H9 (cell line): Measurements from ENCODE around the gene MADCAM1. TPM values are rescaled to one million over a fixed set of nuclear protein-coding genes. Genes with fewer than 3 reads are reported as not detected.

Experiments used
- DNase-seq: peaks from one replicate; pipeline ENCODE4 v3.0.0-alpha.2; 2017
- H2AFZ ChIP-seq: one replicate; pipeline ENCODE4 v1.6.1; 2013; ENCODE audit warnings: mild to moderate bottlenecking, low read length, control low read depth, moderate library complexity
- H2AK5ac ChIP-seq: 2 replicates; pipeline ENCODE4 v1.6.1; 2013; ENCODE audit warnings: low read length, control low read depth, mixed read lengths; ENCODE audit not compliant: insufficient read length
- H2BK120ac ChIP-seq: one replicate; pipeline ENCODE4 v1.6.1; 2013; ENCODE audit warnings: low read depth, mild to moderate bottlenecking, low read length, control low read depth, inconsistent platforms; ENCODE audit not compliant: poor library complexity, severe bottlenecking
- H2BK12ac ChIP-seq: 2 replicates; pipeline ENCODE4 v1.6.1; 2013; ENCODE audit warnings: low read length, control low read depth, mixed read lengths, low read depth; ENCODE audit not compliant: insufficient read length
- H2BK15ac ChIP-seq: 2 replicates; pipeline ENCODE4 v1.6.1; 2013; ENCODE audit warnings: low read depth, low read length, control low read depth
- H2BK20ac ChIP-seq: one replicate; pipeline ENCODE4 v1.6.1; 2013; ENCODE audit warnings: low read depth, mild to moderate bottlenecking, low read length, control low read depth, inconsistent platforms; ENCODE audit not compliant: poor library complexity, severe bottlenecking
- H2BK5ac ChIP-seq: 2 replicates; pipeline ENCODE4 v1.6.1; 2013; ENCODE audit warnings: low read length, control low read depth, mixed read lengths; ENCODE audit not compliant: insufficient read length
- H3K14ac ChIP-seq: 2 replicates; pipeline ENCODE4 v1.6.1; 2013; ENCODE audit warnings: low read length, control low read depth; ENCODE audit not compliant: insufficient read depth
- H3K18ac ChIP-seq: 2 replicates; pipeline ENCODE4 v1.6.1; 2013; ENCODE audit warnings: low read depth, mild to moderate bottlenecking, mixed read lengths, low read length, control low read depth; ENCODE audit not compliant: insufficient read length
- H3K23ac ChIP-seq: 2 replicates; pipeline ENCODE4 v1.6.1; 2013; ENCODE audit warnings: low read length, control low read depth, mixed read lengths, low read depth; ENCODE audit not compliant: insufficient read length
- H3K23me2 ChIP-seq: 2 replicates; pipeline ENCODE4 v1.6.1; 2013; ENCODE audit warnings: low read depth, mild to moderate bottlenecking, mixed read lengths, low read length, control low read depth; ENCODE audit not compliant: insufficient read length, poor library complexity, severe bottlenecking
- H3K27ac ChIP-seq: 2 replicates; pipeline ENCODE4 v1.5.1; 2013; ENCODE audit warnings: low read length, control low read depth, mixed read lengths, low read depth; ENCODE audit not compliant: insufficient read length
- H3K27me3 ChIP-seq: 2 replicates; pipeline ENCODE4 v1.6.1; 2013; ENCODE audit warnings: low read length, control low read depth, inconsistent platforms; ENCODE audit not compliant: insufficient read depth
- H3K4ac ChIP-seq: 2 replicates; pipeline ENCODE4 v1.6.1; 2013; ENCODE audit warnings: low read depth, mild to moderate bottlenecking, control low read depth, inconsistent platforms, low read length, moderate library complexity
- H3K4me1 ChIP-seq: 2 replicates; pipeline ENCODE4 v1.6.1; 2013; ENCODE audit warnings: low read length, control low read depth, inconsistent platforms; ENCODE audit not compliant: insufficient read depth
- H3K4me2 ChIP-seq: 2 replicates; pipeline ENCODE4 v1.6.1; 2013; ENCODE audit warnings: low read length, control low read depth, mixed read lengths; ENCODE audit not compliant: insufficient read length, insufficient read depth
- H3K56ac ChIP-seq: 2 replicates; pipeline ENCODE4 v1.6.1; 2013; ENCODE audit warnings: low read depth, mild to moderate bottlenecking, mixed read lengths, low read length, control low read depth; ENCODE audit not compliant: insufficient read length
- H3K79me1 ChIP-seq: 2 replicates; pipeline ENCODE4 v1.6.1; 2013; ENCODE audit warnings: low read depth, mild to moderate bottlenecking, moderate library complexity, low read length, control low read depth, inconsistent platforms; ENCODE audit not compliant: insufficient read depth, poor library complexity, severe bottlenecking
- H3K79me2 ChIP-seq: 2 replicates; pipeline ENCODE4 v1.6.1; 2013; ENCODE audit warnings: low read length, control low read depth, inconsistent platforms; ENCODE audit not compliant: insufficient read depth
- H3K9ac ChIP-seq: 2 replicates; pipeline ENCODE4 v1.6.1; 2013; ENCODE audit warnings: low read length, control low read depth, mixed read lengths; ENCODE audit not compliant: insufficient read length; ENCODE audit errors: extremely low read depth
- H3K9me3 ChIP-seq: one replicate; pipeline ENCODE4 v1.6.1; 2013; ENCODE audit warnings: low read depth, low read length, inconsistent platforms; ENCODE audit not compliant: control insufficient read depth
- H3T11ph ChIP-seq: one replicate; pipeline ENCODE4 v1.6.1; 2013; ENCODE audit warnings: mild to moderate bottlenecking, low read length, control low read depth, inconsistent platforms
- H4K20me1 ChIP-seq: one replicate; pipeline ENCODE4 v1.6.1; 2013; ENCODE audit not compliant: control insufficient read depth, insufficient read length, insufficient read depth
- H4K5ac ChIP-seq: 2 replicates; pipeline ENCODE4 v1.6.1; 2013; ENCODE audit warnings: low read depth, mild to moderate bottlenecking, mixed read lengths, low read length, control low read depth; ENCODE audit not compliant: insufficient read length
- H4K8ac ChIP-seq: replicated peaks from 2 replicates; pipeline ENCODE4 v1.6.1; 2013; ENCODE audit warnings: low read length, control low read depth, mixed read lengths, low read depth; ENCODE audit not compliant: insufficient read length
- H4K91ac ChIP-seq: 2 replicates; pipeline ENCODE4 v1.6.1; 2013; ENCODE audit warnings: low read depth, mild to moderate bottlenecking, moderate library complexity, mixed read lengths, low read length, control low read depth; ENCODE audit not compliant: insufficient read length
- H3K27ac Mint-ChIP-seq, 3 experiments: 2 replicates in 2 of 3; 3 replicates in 1 of 3; pipeline ENCODE4 v1.8.0; 2020 to 2021; ENCODE audit warnings: mixed read lengths in 3 of 3, mild to moderate bottlenecking in 1 of 3, moderate library complexity in 1 of 3
- H3K27me3 Mint-ChIP-seq: 2 replicates; pipeline ENCODE4 v1.8.0; 2021; ENCODE audit warnings: low read depth, mild to moderate bottlenecking, moderate library complexity, mixed read lengths
- H3K36me3 Mint-ChIP-seq, 3 experiments: 2 replicates in 2 of 3; 3 replicates in 1 of 3; pipeline ENCODE4 v1.8.0; 2020 to 2021; ENCODE audit warnings: low read depth in 3 of 3, mixed read lengths in 3 of 3; ENCODE audit not compliant: insufficient read depth in 1 of 3
- H3K4me1 Mint-ChIP-seq, 2 experiments: 2 replicates each; pipeline ENCODE4 v1.8.0; 2020; ENCODE audit warnings: mixed read lengths in 2 of 2
- H3K4me3 Mint-ChIP-seq, 2 experiments: 2 replicates in 1 of 2; 3 replicates in 1 of 2; pipeline ENCODE4 v1.8.0; 2020 to 2021; ENCODE audit warnings: mild to moderate bottlenecking in 2 of 2, mixed read lengths in 2 of 2, moderate library complexity in 1 of 2
- H3K9me3 Mint-ChIP-seq, 2 experiments: 2 replicates in 1 of 2; 3 replicates in 1 of 2; pipeline ENCODE4 v1.8.0; 2020; ENCODE audit warnings: mild to moderate bottlenecking in 2 of 2, mixed read lengths in 2 of 2, moderate library complexity in 1 of 2
- CTCF ChIP-seq: fragments of 200-600 bp; sonication (generic); conservative IDR thresholded peaks from 3 replicates; pipeline ENCODE4 v1.8.0; 2021; ENCODE audit warnings: antibody characterized with exemption, mild to moderate bottlenecking
- WGBS: extraction: QIAGEN DNeasy Blood & Tissue Kit; methylation state at CpG from one replicate; pipeline ENCODE4 v1.1.7; 2013; ENCODE audit warnings: missing lambda C conversion rate, low lambda C conversion rate, mixed read lengths; ENCODE audit not compliant: insufficient read length; ENCODE audit errors: extremely low coverage; 5-methylcytosine and 5-hydroxymethylcytosine counted together
- total RNA-seq: library from RNA; stranded (reverse); gene quantifications from 2 replicates; pipeline ENCODE4 v1.2.1, GENCODE V29; 2021

The MADCAM1 gene
- total RNA-seq, 1 experiment from 2014 or later = 1.2 TPM

- H3K27me3 Mint-ChIP-seq = peaks cover 35% of the 10 kb centered on the region
- Histone ChIP-seq H2BK5ac (no peak within 1 kb of the TSS), H3K27me3 (no peaks in the 10 kb centered on the region; the same call in 1 of the 2 replicates), H4K8ac (no peak within 1 kb of the TSS), H2BK15ac (no peak within 1 kb of the TSS), H3K79me2 (no peaks in the 10 kb centered on the region), H2AFZ (no peak within 1 kb of the TSS), H3T11ph (no peak within 1 kb of the TSS), H3K79me1 (no peaks in the 10 kb centered on the region), H3K56ac (no peak within 1 kb of the TSS), H3K9ac (no peak within 1 kb of the TSS), H3K14ac (no peak within 1 kb of the TSS), H3K23ac (no peak within 1 kb of the TSS), H2AK5ac (no peak within 1 kb of the TSS), H3K4me1 (no peaks in the 10 kb centered on the region), H4K91ac (no peak within 1 kb of the TSS), H2BK20ac (no peak within 1 kb of the TSS), H3K4ac (no peak within 1 kb of the TSS), H3K18ac (no peak within 1 kb of the TSS), H3K27ac (no peak within 1 kb of the TSS), H4K5ac (no peak within 1 kb of the TSS), H3K9me3 (no peaks in the 10 kb centered on the region), H3K4me2 (peak within 1 kb of the TSS; percentile 63), H2BK120ac (no peak within 1 kb of the TSS), H4K20me1 (no peaks in the 10 kb centered on the region), H3K23me2 (peaks cover 10% of the 10 kb centered on the region), H2BK12ac (no peak within 1 kb of the TSS)
- H3K4me1 Mint-ChIP-seq = peaks cover 4 to 7% of the 10 kb centered on the region in 2 experiments; a peak in 3 of 4 replicates
- H3K36me3 Mint-ChIP-seq = peaks cover 0 to 2% (median 0%) of the 10 kb centered on the region in 3 experiments; a peak in 1 of 7 replicates
- no peak for TF ChIP-seq CTCF
- H3K4me3 Mint-ChIP-seq = peak within 1 kb of the TSS; percentile 71 to 84
- no peak within 1 kb of the TSS for H3K27ac Mint-ChIP-seq
- no CpG with 5 or more reads among the region's 85 CpGs for WGBS
- DNase-seq = no peak
- H3K9me3 Mint-ChIP-seq = peaks cover 0 to 5% of the 10 kb centered on the region in 2 experiments; a peak in 2 of 5 replicates
These were observed 35.2 kb upstream of the MADCAM1 start, which contains the start of gene SHC2 for GRCh38 chr19:460877-461720. TSS of gene SHC2 (minus strand) at chr19:461033. CDS start at chr19:460996, 37 bp downstream.
